ENCODE data around the gene ANXA1.
"Not testable (repeated sequence)": the region's sequence is repeated elsewhere in the genome, so short reads cannot be mapped to it uniquely, and the experiment has no call there.

ANXA1 gene

GRCh38 chr9:73180403-73180802 is 28.7 kb downstream of the ANXA1 start:
- no peak for TF ChIP-seq EZH2phosphoT487 (IDR thresholded peaks at IDR 0.05; ENCODE audit: low read length)
- Histone ChIP-seq H3K9me3 (replicated peaks; ENCODE audit: insufficient read depth, low read length) (no peaks in the 10 kb centered on the region), H3F3A (ENCODE audit: insufficient read depth, low read length) (no peaks in the 10 kb centered on the region), H3K4me1 (ENCODE audit: low read length) (no peaks in the 10 kb centered on the region), H2AFZ (ENCODE audit: low read length) (no peak overlapping the region), H3K36me3 (replicated peaks; ENCODE audit: insufficient read depth, low read length) (no peaks in the 10 kb centered on the region), H3K4me2 (ENCODE audit: low read depth, low read length) (no peak overlapping the region), H3K9ac (ENCODE audit: low read length) (no peak overlapping the region), H3K4me3 (ENCODE audit: low read length) (no peak overlapping the region), H3K27ac (ENCODE audit: low read length) (no peak overlapping the region), H3K9me2 (replicated peaks; ENCODE audit: insufficient read depth, low read length) (no peaks in the 10 kb centered on the region), H3K79me2 (ENCODE audit: low read length) (no peaks in the 10 kb centered on the region), H3K27me3 (replicated peaks; ENCODE audit: insufficient read depth, low read length) (no peaks in the 10 kb centered on the region), H4K20me1 (ENCODE audit: insufficient read depth, low read length) (no peaks in the 10 kb centered on the region)
- DNase-seq = no peak

- H3K27ac ChIP-seq (ENCODE audit: low read length) = no peak overlapping the region
Observed at GRCh38 chr9:73182928-73183327, 31.3 kb downstream of the ANXA1 start.

GRCh38 chr9:73183428-73183827 is 31.8 kb downstream of the ANXA1 start:
- Histone ChIP-seq H3K9me3 (replicated peaks; ENCODE audit: insufficient read depth, low read length) (no peaks in the 10 kb centered on the region), H3F3A (ENCODE audit: insufficient read depth, low read length) (no peaks in the 10 kb centered on the region), H3K27me3 (replicated peaks; ENCODE audit: insufficient read depth, low read length) (no peaks in the 10 kb centered on the region), H3K79me2 (ENCODE audit: low read length) (no peaks in the 10 kb centered on the region), H3K4me1 (ENCODE audit: low read length) (no peaks in the 10 kb centered on the region), H3K9me2 (replicated peaks; ENCODE audit: insufficient read depth, low read length) (no peaks in the 10 kb centered on the region), H3K36me3 (replicated peaks; ENCODE audit: insufficient read depth, low read length) (no peaks in the 10 kb centered on the region), H2AFZ (ENCODE audit: low read length) (no peak overlapping the region), H4K20me1 (ENCODE audit: insufficient read depth, low read length) (no peaks in the 10 kb centered on the region), H3K4me2 (ENCODE audit: low read depth, low read length) (no peak overlapping the region), H3K27ac (ENCODE audit: low read length) (no peak overlapping the region), H3K9ac (ENCODE audit: low read length) (no peak overlapping the region), H3K4me3 (ENCODE audit: low read length) (no peak overlapping the region)
- no peak for DNase-seq
- TF ChIP-seq EZH2phosphoT487 (IDR thresholded peaks at IDR 0.05; ENCODE audit: low read length) (no peak), EZH2 (optimal IDR thresholded peaks at IDR 0.05; ENCODE audit: low read depth, low read length) (no peak), CTCF (IDR thresholded peaks at IDR 0.05; ENCODE audit: low read length) (no peak)

More at GRCh38 chr9:73182928-73183327, 31.3 kb downstream of the ANXA1 start:
- Histone ChIP-seq H3K36me3 (replicated peaks; ENCODE audit: insufficient read depth, low read length) (no peaks in the 10 kb centered on the region), H3K27me3 (replicated peaks; ENCODE audit: insufficient read depth, low read length) (no peaks in the 10 kb centered on the region), H2AFZ (ENCODE audit: low read length) (no peak overlapping the region), H3K4me3 (ENCODE audit: low read length) (no peak overlapping the region), H3K4me1 (ENCODE audit: low read length) (no peaks in the 10 kb centered on the region), H3K79me2 (ENCODE audit: low read length) (no peaks in the 10 kb centered on the region), H4K20me1 (ENCODE audit: insufficient read depth, low read length) (no peaks in the 10 kb centered on the region), H3K9ac (ENCODE audit: low read length) (no peak overlapping the region), H3K9me2 (replicated peaks; ENCODE audit: insufficient read depth, low read length) (no peaks in the 10 kb centered on the region), H3F3A (ENCODE audit: insufficient read depth, low read length) (no peaks in the 10 kb centered on the region), H3K9me3 (replicated peaks; ENCODE audit: insufficient read depth, low read length) (no peaks in the 10 kb centered on the region), H3K4me2 (ENCODE audit: low read depth, low read length) (no peak overlapping the region)
- no peak for DNase-seq
- no peak for TF ChIP-seq EZH2 (optimal IDR thresholded peaks at IDR 0.05; ENCODE audit: low read depth, low read length)
- TF ChIP-seq EZH2phosphoT487 (IDR thresholded peaks at IDR 0.05; ENCODE audit: low read length) = no peak

GRCh38 chr9:73183917-73184861 is 32.5 kb downstream of the ANXA1 start:
- H3K4me3 ChIP-seq (ENCODE audit: low read length) = no peak overlapping the region
- H3K27me3 ChIP-seq (replicated peaks; ENCODE audit: insufficient read depth, low read length) = no peaks in the 10 kb centered on the region
- H3F3A ChIP-seq (ENCODE audit: insufficient read depth, low read length) = no peaks in the 10 kb centered on the region
- TF ChIP-seq EZH2 (optimal IDR thresholded peaks at IDR 0.05; ENCODE audit: low read depth, low read length) = no peak
- no peak for TF ChIP-seq EZH2phosphoT487 (IDR thresholded peaks at IDR 0.05; ENCODE audit: low read length)
- 0 out of 2 replicates have a peak, but pooled peaks have one; percentile 18 for TF ChIP-seq CTCF (IDR thresholded peaks at IDR 0.05; ENCODE audit: low read length)
- H3K36me3 ChIP-seq (replicated peaks; ENCODE audit: insufficient read depth, low read length) = no peaks in the 10 kb centered on the region
- no peaks in the 10 kb centered on the region for H4K20me1 ChIP-seq (ENCODE audit: insufficient read depth, low read length)
- H3K9ac ChIP-seq (ENCODE audit: low read length) = no peak overlapping the region
- H3K27ac ChIP-seq (ENCODE audit: low read length) = no peak overlapping the region
- no peaks in the 10 kb centered on the region for H3K9me2 ChIP-seq (replicated peaks; ENCODE audit: insufficient read depth, low read length)
- no peak overlapping the region for H2AFZ ChIP-seq (ENCODE audit: low read length)
- no peaks in the 10 kb centered on the region for H3K79me2 ChIP-seq (ENCODE audit: low read length)
- H3K4me2 ChIP-seq (ENCODE audit: low read depth, low read length) = no peak overlapping the region
- H3K9me3 ChIP-seq (replicated peaks; ENCODE audit: insufficient read depth, low read length) = no peaks in the 10 kb centered on the region
- no peaks in the 10 kb centered on the region for H3K4me1 ChIP-seq (ENCODE audit: low read length)
- peak; percentile 56 for DNase-seq

- H3K4me1 ChIP-seq (ENCODE audit: low read length); H3K4me2 ChIP-seq (ENCODE audit: low read depth, low read length); H3K79me2 ChIP-seq (ENCODE audit: low read length); H2AFZ ChIP-seq (ENCODE audit: low read length); H3K4me3 ChIP-seq (ENCODE audit: low read length); H3K27me3 ChIP-seq (replicated peaks; ENCODE audit: insufficient read depth, low read length); H3K9me3 ChIP-seq (replicated peaks; ENCODE audit: insufficient read depth, low read length); DNase-seq; H4K20me1 ChIP-seq (ENCODE audit: insufficient read depth, low read length); H3K27ac ChIP-seq (ENCODE audit: low read length); H3F3A ChIP-seq (ENCODE audit: insufficient read depth, low read length); H3K36me3 ChIP-seq (replicated peaks; ENCODE audit: insufficient read depth, low read length); H3K9ac ChIP-seq (ENCODE audit: low read length); H3K9me2 ChIP-seq (replicated peaks; ENCODE audit: insufficient read depth, low read length): not testable (repeated sequence)
Observed at GRCh38 chr9:73191109-73191508, 39.4 kb downstream of the ANXA1 start.

Measured in MM.1S (cell line).